Measurements from ENCODE around the gene PDXP.

PDXP gene

DNA sequence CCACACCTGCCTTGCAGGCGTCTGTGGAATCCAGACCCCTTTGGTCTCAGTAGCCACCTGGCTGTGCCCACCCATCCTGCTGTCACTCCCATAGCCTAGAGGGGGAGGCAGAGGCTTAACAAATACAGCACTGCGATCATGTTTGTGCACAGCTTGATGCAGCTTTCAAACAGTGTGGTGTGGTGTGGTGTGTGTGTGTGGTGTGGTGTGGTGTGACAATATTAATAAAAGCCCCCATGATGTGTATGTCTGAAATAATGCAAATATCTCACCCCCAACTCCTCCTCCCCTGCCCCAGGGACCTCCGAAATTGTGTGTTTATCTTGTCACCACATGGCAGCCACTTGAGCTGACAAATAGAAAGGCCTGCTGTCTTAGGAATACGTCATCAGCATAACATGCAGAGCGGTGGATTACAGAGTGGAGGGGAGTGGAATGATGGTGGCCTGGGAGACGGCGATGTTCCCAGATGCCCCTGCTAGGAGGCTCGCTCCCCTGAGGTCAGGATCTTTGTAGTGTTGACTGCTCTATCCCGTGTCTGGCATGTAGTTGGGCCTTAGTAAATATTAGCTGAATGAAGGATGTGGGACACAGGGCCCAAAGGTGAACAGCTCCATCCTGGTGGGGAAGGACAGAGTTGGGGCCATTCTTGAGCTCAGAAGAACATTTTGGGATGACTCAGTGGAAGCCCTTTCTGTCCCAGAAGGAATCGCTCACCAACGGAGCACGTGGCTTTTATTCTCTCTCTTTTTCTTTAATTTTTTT lies 2.8 kb downstream of the PDXP start (continued):
- TF ChIP-seq, protein P1, sequence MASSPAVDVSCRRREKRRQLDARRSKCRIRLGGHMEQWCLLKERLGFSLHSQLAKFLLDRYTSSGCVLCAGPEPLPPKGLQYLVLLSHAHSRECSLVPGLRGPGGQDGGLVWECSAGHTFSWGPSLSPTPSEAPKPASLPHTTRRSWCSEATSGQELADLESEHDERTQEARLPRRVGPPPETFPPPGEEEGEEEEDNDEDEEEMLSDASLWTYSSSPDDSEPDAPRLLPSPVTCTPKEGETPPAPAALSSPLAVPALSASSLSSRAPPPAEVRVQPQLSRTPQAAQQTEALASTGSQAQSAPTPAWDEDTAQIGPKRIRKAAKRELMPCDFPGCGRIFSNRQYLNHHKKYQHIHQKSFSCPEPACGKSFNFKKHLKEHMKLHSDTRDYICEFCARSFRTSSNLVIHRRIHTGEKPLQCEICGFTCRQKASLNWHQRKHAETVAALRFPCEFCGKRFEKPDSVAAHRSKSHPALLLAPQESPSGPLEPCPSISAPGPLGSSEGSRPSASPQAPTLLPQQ (tag by site-specific recombination; IDR thresholded peaks at IDR 0.05): peak; percentile 64; the same call in 1 of the 2 replicates
- TF ChIP-seq ZFP41 (tag by site-specific recombination; IDR thresholded peaks at IDR 0.05; ENCODE audit: borderline replicate concordance) (no peak), ZNF571 (tag by site-specific recombination; IDR thresholded peaks at IDR 0.05) (no peak), ZFP3 (tag by site-specific recombination; IDR thresholded peaks at IDR 0.05; ENCODE audit: low read depth) (no peak), SCRT2 (tag by site-specific recombination; IDR thresholded peaks at IDR 0.05) (no peak), ZNF514 (tag by site-specific recombination; IDR thresholded peaks at IDR 0.05) (no peak), ZIC2 (tag by site-specific recombination; IDR thresholded peaks at IDR 0.05) (peak; percentile 97), ZNF214 (tag by site-specific recombination; IDR thresholded peaks at IDR 0.05; ENCODE audit: borderline replicate concordance) (no peak), ZNF366 (tag by site-specific recombination; conservative IDR thresholded peaks at IDR 0.05) (peak; percentile 90), KLF16 (tag by site-specific recombination; IDR thresholded peaks at IDR 0.05) (peak; percentile 41; the same call in 1 of the 2 replicates), ZNF221 (tag by site-specific recombination; IDR thresholded peaks at IDR 0.05; ENCODE audit: borderline replicate concordance) (no peak), ZNF155 (tag by site-specific recombination; IDR thresholded peaks at IDR 0.05) (no peak), ZNF626 (tag by site-specific recombination; IDR thresholded peaks at IDR 0.05) (no peak), ZNF133 (tag by site-specific recombination; IDR thresholded peaks at IDR 0.05) (no peak), SETDB1 (IDR thresholded peaks at IDR 0.05; ENCODE audit: insufficient read length, low read length) (no peak), ZNF2 (tag by site-specific recombination; IDR thresholded peaks at IDR 0.05) (peak; percentile 58; the same call in 1 of the 2 replicates), ZNF211 (tag by site-specific recombination; IDR thresholded peaks at IDR 0.05; ENCODE audit: low read depth) (no peak), ZNF266 (tag by site-specific recombination; IDR thresholded peaks at IDR 0.05; ENCODE audit: low read depth) (no peak)
- TF ChIP-seq, protein P2, sequence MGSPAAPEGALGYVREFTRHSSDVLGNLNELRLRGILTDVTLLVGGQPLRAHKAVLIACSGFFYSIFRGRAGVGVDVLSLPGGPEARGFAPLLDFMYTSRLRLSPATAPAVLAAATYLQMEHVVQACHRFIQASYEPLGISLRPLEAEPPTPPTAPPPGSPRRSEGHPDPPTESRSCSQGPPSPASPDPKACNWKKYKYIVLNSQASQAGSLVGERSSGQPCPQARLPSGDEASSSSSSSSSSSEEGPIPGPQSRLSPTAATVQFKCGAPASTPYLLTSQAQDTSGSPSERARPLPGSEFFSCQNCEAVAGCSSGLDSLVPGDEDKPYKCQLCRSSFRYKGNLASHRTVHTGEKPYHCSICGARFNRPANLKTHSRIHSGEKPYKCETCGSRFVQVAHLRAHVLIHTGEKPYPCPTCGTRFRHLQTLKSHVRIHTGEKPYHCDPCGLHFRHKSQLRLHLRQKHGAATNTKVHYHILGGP (tag by site-specific recombination; IDR thresholded peaks at IDR 0.05): no peak
- TF ChIP-seq, protein P3, sequence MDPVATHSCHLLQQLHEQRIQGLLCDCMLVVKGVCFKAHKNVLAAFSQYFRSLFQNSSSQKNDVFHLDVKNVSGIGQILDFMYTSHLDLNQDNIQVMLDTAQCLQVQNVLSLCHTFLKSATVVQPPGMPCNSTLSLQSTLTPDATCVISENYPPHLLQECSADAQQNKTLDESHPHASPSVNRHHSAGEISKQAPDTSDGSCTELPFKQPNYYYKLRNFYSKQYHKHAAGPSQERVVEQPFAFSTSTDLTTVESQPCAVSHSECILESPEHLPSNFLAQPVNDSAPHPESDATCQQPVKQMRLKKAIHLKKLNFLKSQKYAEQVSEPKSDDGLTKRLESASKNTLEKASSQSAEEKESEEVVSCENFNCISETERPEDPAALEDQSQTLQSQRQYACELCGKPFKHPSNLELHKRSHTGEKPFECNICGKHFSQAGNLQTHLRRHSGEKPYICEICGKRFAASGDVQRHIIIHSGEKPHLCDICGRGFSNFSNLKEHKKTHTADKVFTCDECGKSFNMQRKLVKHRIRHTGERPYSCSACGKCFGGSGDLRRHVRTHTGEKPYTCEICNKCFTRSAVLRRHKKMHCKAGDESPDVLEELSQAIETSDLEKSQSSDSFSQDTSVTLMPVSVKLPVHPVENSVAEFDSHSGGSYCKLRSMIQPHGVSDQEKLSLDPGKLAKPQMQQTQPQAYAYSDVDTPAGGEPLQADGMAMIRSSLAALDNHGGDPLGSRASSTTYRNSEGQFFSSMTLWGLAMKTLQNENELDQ (tag by site-specific recombination; IDR thresholded peaks at IDR 0.05; ENCODE audit: low read depth): no peak
- TF ChIP-seq, protein P4, sequence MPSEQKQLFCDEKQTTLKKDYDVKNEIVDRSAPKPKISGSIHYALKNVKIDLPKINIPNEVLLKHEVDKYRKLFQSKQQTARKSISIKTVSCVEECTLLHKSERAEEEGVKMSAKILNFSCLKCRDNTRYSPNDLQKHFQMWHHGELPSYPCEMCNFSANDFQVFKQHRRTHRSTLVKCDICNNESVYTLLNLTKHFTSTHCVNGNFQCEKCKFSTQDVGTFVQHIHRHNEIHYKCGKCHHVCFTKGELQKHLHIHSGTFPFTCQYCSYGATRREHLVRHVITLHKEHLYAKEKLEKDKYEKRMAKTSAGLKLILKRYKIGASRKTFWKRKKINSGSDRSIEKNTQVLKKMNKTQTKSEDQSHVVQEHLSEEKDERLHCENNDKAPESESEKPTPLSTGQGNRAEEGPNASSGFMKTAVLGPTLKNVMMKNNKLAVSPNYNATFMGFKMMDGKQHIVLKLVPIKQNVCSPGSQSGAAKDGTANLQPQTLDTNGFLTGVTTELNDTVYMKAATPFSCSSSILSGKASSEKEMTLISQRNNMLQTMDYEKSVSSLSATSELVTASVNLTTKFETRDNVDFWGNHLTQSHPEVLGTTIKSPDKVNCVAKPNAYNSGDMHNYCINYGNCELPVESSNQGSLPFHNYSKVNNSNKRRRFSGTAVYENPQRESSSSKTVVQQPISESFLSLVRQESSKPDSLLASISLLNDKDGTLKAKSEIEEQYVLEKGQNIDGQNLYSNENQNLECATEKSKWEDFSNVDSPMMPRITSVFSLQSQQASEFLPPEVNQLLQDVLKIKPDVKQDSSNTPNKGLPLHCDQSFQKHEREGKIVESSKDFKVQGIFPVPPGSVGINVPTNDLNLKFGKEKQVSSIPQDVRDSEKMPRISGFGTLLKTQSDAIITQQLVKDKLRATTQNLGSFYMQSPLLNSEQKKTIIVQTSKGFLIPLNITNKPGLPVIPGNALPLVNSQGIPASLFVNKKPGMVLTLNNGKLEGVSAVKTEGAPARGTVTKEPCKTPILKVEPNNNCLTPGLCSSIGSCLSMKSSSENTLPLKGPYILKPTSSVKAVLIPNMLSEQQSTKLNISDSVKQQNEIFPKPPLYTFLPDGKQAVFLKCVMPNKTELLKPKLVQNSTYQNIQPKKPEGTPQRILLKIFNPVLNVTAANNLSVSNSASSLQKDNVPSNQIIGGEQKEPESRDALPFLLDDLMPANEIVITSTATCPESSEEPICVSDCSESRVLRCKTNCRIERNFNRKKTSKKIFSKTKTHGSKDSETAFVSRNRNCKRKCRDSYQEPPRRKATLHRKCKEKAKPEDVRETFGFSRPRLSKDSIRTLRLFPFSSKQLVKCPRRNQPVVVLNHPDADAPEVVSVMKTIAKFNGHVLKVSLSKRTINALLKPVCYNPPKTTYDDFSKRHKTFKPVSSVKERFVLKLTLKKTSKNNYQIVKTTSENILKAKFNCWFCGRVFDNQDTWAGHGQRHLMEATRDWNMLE (tag by site-specific recombination; conservative IDR thresholded peaks at IDR 0.05; ENCODE audit: low read depth): no peak
- TF ChIP-seq, protein P5, sequence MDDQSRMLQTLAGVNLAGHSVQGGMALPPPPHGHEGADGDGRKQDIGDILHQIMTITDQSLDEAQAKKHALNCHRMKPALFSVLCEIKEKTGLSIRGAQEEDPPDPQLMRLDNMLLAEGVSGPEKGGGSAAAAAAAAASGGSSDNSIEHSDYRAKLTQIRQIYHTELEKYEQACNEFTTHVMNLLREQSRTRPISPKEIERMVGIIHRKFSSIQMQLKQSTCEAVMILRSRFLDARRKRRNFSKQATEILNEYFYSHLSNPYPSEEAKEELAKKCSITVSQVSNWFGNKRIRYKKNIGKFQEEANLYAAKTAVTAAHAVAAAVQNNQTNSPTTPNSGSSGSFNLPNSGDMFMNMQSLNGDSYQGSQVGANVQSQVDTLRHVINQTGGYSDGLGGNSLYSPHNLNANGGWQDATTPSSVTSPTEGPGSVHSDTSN (CRISPR knock-in tag; IDR thresholded peaks at IDR 0.05): no peak
- TF ChIP-seq, protein P6, sequence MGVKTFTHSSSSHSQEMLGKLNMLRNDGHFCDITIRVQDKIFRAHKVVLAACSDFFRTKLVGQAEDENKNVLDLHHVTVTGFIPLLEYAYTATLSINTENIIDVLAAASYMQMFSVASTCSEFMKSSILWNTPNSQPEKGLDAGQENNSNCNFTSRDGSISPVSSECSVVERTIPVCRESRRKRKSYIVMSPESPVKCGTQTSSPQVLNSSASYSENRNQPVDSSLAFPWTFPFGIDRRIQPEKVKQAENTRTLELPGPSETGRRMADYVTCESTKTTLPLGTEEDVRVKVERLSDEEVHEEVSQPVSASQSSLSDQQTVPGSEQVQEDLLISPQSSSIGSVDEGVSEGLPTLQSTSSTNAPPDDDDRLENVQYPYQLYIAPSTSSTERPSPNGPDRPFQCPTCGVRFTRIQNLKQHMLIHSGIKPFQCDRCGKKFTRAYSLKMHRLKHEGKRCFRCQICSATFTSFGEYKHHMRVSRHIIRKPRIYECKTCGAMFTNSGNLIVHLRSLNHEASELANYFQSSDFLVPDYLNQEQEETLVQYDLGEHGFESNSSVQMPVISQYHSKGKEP (tag by site-specific recombination; IDR thresholded peaks at IDR 0.05): no peak
- TF ChIP-seq, protein P7, sequence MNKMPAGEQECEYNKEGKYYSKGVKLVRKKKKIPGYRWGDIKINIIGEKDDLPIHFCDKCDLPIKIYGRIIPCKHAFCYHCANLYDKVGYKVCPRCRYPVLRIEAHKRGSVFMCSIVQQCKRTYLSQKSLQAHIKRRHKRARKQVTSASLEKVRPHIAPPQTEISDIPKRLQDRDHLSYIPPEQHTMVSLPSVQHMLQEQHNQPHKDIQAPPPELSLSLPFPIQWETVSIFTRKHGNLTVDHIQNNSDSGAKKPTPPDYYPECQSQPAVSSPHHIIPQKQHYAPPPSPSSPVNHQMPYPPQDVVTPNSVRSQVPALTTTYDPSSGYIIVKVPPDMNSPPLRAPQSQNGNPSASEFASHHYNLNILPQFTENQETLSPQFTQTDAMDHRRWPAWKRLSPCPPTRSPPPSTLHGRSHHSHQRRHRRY (tag by site-specific recombination; IDR thresholded peaks at IDR 0.05): no peak

All from HEK293 (cell line).